K562 (cell line): ENCODE results near the gene ANKRD34A. TPM values are rescaled to one million over a fixed set of nuclear protein-coding genes. Genes with fewer than 3 reads are reported as not detected.

Experiments
- CBX3 ChIP-seq, 2 experiments: IDR thresholded peaks; 1 replicate in 1 of 2; 2 replicates in 1 of 2; pipeline ENCODE4 v1.6.1; 2012; ENCODE audit warnings: inconsistent platforms in 2 of 2, low read length in 2 of 2, borderline replicate concordance in 1 of 2, control low read depth in 1 of 2
- COPS2 ChIP-seq: fragments of 450-650 bp; conservative IDR thresholded peaks from 2 replicates; pipeline ENCODE4 v1.6.1; 2016; ENCODE audit warnings: mild to moderate bottlenecking, moderate library complexity
- DMBX1 ChIP-seq: fragments of 250-450 bp; sonication (Bioruptor Pico); IDR thresholded peaks from 2 replicates; pipeline ENCODE4 v1.8.0; 2022; ENCODE audit warnings: inconsistent platforms, mild to moderate bottlenecking, moderate library complexity, borderline replicate concordance
- HDAC1 ChIP-seq, 2 experiments: fragments of 450-650 bp; IDR thresholded peaks; 2 replicates each; pipeline ENCODE4 v1.6.1; 2016 to 2017; ENCODE audit warnings: inconsistent platforms in 1 of 2, mild to moderate bottlenecking in 1 of 2, moderate library complexity in 1 of 2
- HNRNPUL1 ChIP-seq: fragments of 200-400 bp; formaldehyde crosslinking; IDR thresholded peaks from 2 replicates; pipeline ENCODE4 v1.6.1; 2017; ENCODE audit warnings: low read length
- MECOM ChIP-seq: fragments of 250-450 bp; sonication (Bioruptor Pico); IDR thresholded peaks from 2 replicates; pipeline ENCODE4 v1.8.0; 2022; ENCODE audit warnings: inconsistent platforms
- NCOA1 ChIP-seq: fragments of 450-650 bp; IDR thresholded peaks from 2 replicates; pipeline ENCODE4 v1.6.1; 2016; ENCODE audit warnings: low read depth
- NFE2 ChIP-seq: IDR thresholded peaks from 2 replicates; pipeline ENCODE4 v1.6.1; 2014; ENCODE audit warnings: antibody characterized with exemption, low read depth
- OTX1 ChIP-seq: fragments of 450-650 bp; formaldehyde crosslinking; IDR thresholded peaks from 2 replicates; pipeline ENCODE4 v1.4.0; 2022; ENCODE audit warnings: mild to moderate bottlenecking
- POLR2AphosphoS2 ChIP-seq: IDR thresholded peaks from 2 replicates; pipeline ENCODE4 v1.6.1; 2012; ENCODE audit warnings: low read length, improper control_type of control experiment
- SMAD4 ChIP-seq: fragments of 250-450 bp; sonication (Bioruptor Pico); conservative IDR thresholded peaks from 2 replicates; pipeline ENCODE4 v1.8.0; 2021; ENCODE audit warnings: inconsistent platforms, mild to moderate bottlenecking, moderate library complexity
- TARDBP ChIP-seq: fragments of 450-650 bp; IDR thresholded peaks from 2 replicates; pipeline ENCODE4 v1.6.1; 2016
- polyA plus RNA-seq, 8 experiments: library from polyadenylated mRNA; depleted of rRNA in 4 of 8; stranded (reverse) in 5 of 8; unstranded in 3 of 8; fragments of >200 nt; fragmentation: Nextera tagmentation in 2 of 8; fragmentation: Illumina TruSeq in 1 of 8; extraction: Ambion mirVana in 2 of 8; extraction: Trizol in 1 of 8; gene quantifications; 2 replicates each; pipeline versions ENCODE4 v1.2.1 to v1.2.3, GENCODE V29; 2011 to 2014; ENCODE audit warnings: inconsistent platforms in 1 of 8, missing spikeins in 1 of 8
- total RNA-seq, 7 experiments: library from RNA; depleted of rRNA in 6 of 7; stranded (reverse); fragments of >200 nt in 6 of 7; fragmentation: Illumina TruSeq in 2 of 7; extraction: Trizol in 2 of 7; gene quantifications; 2 replicates each; pipeline versions ENCODE4 v1.2.1 to v1.2.3, GENCODE V29; 2011 to 2021; ENCODE audit warnings: low replicate concordance in 1 of 7
- TF ChIP-seq, protein P1 (sequence below): fragments of 450-650 bp; IDR thresholded peaks from 2 replicates; pipeline ENCODE4 v1.6.1; 2016; ENCODE audit warnings: low read depth
- TF ChIP-seq, protein P2 (sequence below): fragments of 250-450 bp; sonication (Bioruptor Pico); IDR thresholded peaks from 2 replicates; pipeline ENCODE4 v1.5.0; 2021; ENCODE audit warnings: mild to moderate bottlenecking, borderline replicate concordance

ANKRD34A gene
- total and polyA plus RNA-seq, 9 of the 15 experiments (the other 6 are each of a cell fraction or from before 2014, with no cell fraction given) = 0.06 to 1.6 (median 0.43) TPM

GRCh38 chr1:145977486-145978470 lies 13.4 kb upstream of the ANKRD34A start (continued):
- TF ChIP-seq, protein P1, sequence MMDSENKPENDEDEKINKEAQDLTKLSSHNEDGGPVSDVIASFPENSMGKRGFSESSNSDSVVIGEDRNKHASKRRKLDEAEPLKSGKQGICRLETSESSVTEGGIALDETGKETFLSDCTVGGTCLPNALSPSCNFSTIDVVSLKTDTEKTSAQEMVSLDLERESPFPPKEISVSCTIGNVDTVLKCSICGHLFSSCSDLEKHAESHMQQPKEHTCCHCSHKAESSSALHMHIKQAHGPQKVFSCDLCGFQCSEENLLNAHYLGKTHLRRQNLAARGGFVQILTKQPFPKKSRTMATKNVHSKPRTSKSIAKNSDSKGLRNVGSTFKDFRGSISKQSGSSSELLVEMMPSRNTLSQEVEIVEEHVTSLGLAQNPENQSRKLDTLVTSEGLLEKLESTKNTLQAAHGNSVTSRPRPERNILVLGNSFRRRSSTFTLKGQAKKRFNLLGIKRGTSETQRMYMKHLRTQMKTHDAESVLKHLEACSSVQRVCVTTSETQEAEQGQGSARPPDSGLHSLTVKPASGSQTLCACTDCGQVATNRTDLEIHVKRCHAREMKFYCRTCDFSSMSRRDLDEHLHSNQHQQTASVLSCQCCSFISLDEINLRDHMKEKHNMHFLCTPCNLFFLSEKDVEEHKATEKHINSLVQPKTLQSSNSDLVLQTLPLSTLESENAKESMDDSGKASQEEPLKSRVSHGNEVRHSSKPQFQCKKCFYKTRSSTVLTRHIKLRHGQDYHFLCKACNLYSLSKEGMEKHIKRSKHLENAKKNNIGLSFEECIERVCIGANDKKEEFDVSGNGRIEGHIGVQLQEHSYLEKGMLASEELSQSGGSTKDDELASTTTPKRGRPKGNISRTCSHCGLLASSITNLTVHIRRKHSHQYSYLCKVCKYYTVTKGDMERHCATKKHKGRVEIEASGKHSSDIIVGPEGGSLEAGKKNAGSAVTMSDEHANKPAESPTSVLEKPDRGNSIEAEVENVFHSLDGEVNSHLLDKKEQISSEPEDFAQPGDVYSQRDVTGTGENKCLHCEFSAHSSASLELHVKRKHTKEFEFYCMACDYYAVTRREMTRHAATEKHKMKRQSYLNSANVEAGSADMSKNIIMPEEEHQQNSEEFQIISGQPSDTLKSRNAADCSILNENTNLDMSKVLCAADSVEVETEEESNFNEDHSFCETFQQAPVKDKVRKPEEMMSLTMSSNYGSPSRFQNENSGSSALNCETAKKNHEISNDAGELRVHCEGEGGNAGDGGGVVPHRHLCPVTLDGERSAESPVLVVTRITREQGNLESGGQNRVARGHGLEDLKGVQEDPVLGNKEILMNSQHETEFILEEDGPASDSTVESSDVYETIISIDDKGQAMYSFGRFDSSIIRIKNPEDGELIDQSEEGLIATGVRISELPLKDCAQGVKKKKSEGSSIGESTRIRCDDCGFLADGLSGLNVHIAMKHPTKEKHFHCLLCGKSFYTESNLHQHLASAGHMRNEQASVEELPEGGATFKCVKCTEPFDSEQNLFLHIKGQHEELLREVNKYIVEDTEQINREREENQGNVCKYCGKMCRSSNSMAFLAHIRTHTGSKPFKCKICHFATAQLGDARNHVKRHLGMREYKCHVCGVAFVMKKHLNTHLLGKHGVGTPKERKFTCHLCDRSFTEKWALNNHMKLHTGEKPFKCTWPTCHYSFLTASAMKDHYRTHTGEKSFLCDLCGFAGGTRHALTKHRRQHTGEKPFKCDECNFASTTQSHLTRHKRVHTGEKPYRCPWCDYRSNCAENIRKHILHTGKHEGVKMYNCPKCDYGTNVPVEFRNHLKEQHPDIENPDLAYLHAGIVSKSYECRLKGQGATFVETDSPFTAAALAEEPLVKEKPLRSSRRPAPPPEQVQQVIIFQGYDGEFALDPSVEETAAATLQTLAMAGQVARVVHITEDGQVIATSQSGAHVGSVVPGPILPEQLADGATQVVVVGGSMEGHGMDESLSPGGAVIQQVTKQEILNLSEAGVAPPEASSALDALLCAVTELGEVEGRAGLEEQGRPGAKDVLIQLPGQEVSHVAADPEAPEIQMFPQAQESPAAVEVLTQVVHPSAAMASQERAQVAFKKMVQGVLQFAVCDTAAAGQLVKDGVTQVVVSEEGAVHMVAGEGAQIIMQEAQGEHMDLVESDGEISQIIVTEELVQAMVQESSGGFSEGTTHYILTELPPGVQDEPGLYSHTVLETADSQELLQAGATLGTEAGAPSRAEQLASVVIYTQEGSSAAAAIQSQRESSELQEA = peak; percentile 21; the same call in 1 of the 2 replicates
- TF ChIP-seq CBX3 (IDR thresholded peaks at IDR 0.05; ENCODE audit: borderline replicate concordance in 1 of 2, low read length in 2 of 2) (peak in 1 of 2 experiments; percentile 33; a peak in 1 of 3 replicates), NFE2 (0 out of 2 replicates have a peak, but pooled peaks have one; percentile 2), HDAC1 (IDR thresholded peaks at IDR 0.05) (0 out of 4 replicates have a peak, but pooled peaks of 1 of the 2 experiments have one; percentile 13), COPS2 (no peak), MECOM (no peak), SMAD4 (CRISPR knock-in tag) (peak; percentile 53; the same call in 1 of the 2 replicates), HNRNPUL1 (no peak), POLR2AphosphoS2 (no peak), NCOA1 (no peak), OTX1 (CRISPR knock-in tag) (no peak), TARDBP (no peak), DMBX1 (CRISPR knock-in tag) (peak; percentile 54)
- TF ChIP-seq, protein P2, sequence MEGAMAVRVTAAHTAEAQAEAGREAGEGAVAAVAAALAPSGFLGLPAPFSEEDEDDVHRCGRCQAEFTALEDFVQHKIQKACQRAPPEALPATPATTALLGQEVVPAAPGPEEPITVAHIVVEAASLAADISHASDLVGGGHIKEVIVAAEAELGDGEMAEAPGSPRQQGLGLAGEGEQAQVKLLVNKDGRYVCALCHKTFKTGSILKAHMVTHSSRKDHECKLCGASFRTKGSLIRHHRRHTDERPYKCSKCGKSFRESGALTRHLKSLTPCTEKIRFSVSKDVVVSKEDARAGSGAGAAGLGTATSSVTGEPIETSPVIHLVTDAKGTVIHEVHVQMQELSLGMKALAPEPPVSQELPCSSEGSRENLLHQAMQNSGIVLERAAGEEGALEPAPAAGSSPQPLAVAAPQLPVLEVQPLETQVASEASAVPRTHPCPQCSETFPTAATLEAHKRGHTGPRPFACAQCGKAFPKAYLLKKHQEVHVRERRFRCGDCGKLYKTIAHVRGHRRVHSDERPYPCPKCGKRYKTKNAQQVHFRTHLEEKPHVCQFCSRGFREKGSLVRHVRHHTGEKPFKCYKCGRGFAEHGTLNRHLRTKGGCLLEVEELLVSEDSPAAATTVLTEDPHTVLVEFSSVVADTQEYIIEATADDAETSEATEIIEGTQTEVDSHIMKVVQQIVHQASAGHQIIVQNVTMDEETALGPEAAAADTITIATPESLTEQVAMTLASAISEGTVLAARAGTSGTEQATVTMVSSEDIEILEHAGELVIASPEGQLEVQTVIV = peak; percentile 38; the same call in 1 of the 2 replicates
